ENCODE results near the gene ELFN2.

Gene ELFN2

GRCh38 chr22:37386441-37386840 lies 40.8 kb downstream of the ELFN2 start:
- H3K79me2 ChIP-seq (ENCODE audit: low read length), result no peaks in the 10 kb centered on the region
- no peak overlapping the region for H3K27ac ChIP-seq (ENCODE audit: low read length)
- TF ChIP-seq CTCF (IDR thresholded peaks at IDR 0.05; ENCODE audit: low read length) (no peak), EZH2phosphoT487 (IDR thresholded peaks at IDR 0.05; ENCODE audit: low read length) (no peak), EZH2 (optimal IDR thresholded peaks at IDR 0.05; ENCODE audit: low read depth, low read length) (no peak)
- no peaks in the 10 kb centered on the region for H4K20me1 ChIP-seq (ENCODE audit: insufficient read depth, low read length)
- H3K4me3 ChIP-seq (ENCODE audit: low read length), result no peak overlapping the region
- no peaks in the 10 kb centered on the region for H3K9me3 ChIP-seq (replicated peaks; ENCODE audit: insufficient read depth, low read length)
- no peak overlapping the region for H3K4me2 ChIP-seq (ENCODE audit: low read depth, low read length)
- no peak overlapping the region for H2AFZ ChIP-seq (ENCODE audit: low read length)
- H3K27me3 ChIP-seq (replicated peaks; ENCODE audit: insufficient read depth, low read length), result peaks cover 75% of the 10 kb centered on the region
- H3K4me1 ChIP-seq (ENCODE audit: low read length), result no peaks in the 10 kb centered on the region
- no peak overlapping the region for H3K9ac ChIP-seq (ENCODE audit: low read length)
- H3F3A ChIP-seq (ENCODE audit: insufficient read depth, low read length), result no peaks in the 10 kb centered on the region
- no peaks in the 10 kb centered on the region for H3K36me3 ChIP-seq (replicated peaks; ENCODE audit: insufficient read depth, low read length)
- no peak for DNase-seq
- H3K9me2 ChIP-seq (replicated peaks; ENCODE audit: insufficient read depth, low read length), result no peaks in the 10 kb centered on the region

DNA sequence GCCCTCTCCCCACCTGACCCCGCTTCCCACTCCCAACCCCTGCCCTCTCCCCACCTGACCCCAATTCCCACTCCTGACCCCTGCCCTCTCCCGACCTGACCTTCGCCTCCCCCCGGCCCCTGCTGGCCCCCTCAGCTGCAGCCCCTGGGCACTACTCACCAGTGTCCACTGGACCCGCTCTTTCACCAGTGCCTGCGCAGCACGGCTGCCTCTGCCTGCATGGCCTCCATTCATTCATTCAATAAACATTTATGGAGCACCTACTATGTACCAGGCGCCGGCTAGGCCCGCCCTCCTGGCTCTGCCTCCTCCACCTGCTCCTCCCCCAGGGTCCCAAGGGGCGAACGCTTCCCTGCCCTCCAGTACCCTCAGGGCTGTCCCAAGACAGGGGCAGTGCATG lies 42.6 kb downstream of the ELFN2 start:
- H3K27ac ChIP-seq (ENCODE audit: low read length), result no peak overlapping the region
- no peak overlapping the region for H3K4me2 ChIP-seq (ENCODE audit: low read depth, low read length)
- no peaks in the 10 kb centered on the region for H4K20me1 ChIP-seq (ENCODE audit: insufficient read depth, low read length)
- TF ChIP-seq EZH2phosphoT487 (IDR thresholded peaks at IDR 0.05; ENCODE audit: low read length), result no peak
- TF ChIP-seq EZH2 (optimal IDR thresholded peaks at IDR 0.05; ENCODE audit: low read depth, low read length), result no peak
- no peak for TF ChIP-seq CTCF (IDR thresholded peaks at IDR 0.05; ENCODE audit: low read length)
- no peak for DNase-seq
- H2AFZ ChIP-seq (ENCODE audit: low read length), result no peak overlapping the region
- no peaks in the 10 kb centered on the region for H3K9me3 ChIP-seq (replicated peaks; ENCODE audit: insufficient read depth, low read length)
- no peaks in the 10 kb centered on the region for H3K4me1 ChIP-seq (ENCODE audit: low read length)
- H3K9ac ChIP-seq (ENCODE audit: low read length), result no peak overlapping the region
- H3K27me3 ChIP-seq (replicated peaks; ENCODE audit: insufficient read depth, low read length), result peaks cover 79% of the 10 kb centered on the region
- H3F3A ChIP-seq (ENCODE audit: insufficient read depth, low read length), result no peaks in the 10 kb centered on the region
- H3K79me2 ChIP-seq (ENCODE audit: low read length), result no peaks in the 10 kb centered on the region
- H3K36me3 ChIP-seq (replicated peaks; ENCODE audit: insufficient read depth, low read length), result no peaks in the 10 kb centered on the region
- no peak overlapping the region for H3K4me3 ChIP-seq (ENCODE audit: low read length)
- no peaks in the 10 kb centered on the region for H3K9me2 ChIP-seq (replicated peaks; ENCODE audit: insufficient read depth, low read length)

- no peak for DNase-seq
- no peaks in the 10 kb centered on the region for H3K9me3 ChIP-seq (replicated peaks; ENCODE audit: insufficient read depth, low read length)
Measured at GRCh38 chr22:37383341-37383740, 43.9 kb downstream of the ELFN2 start.

More at GRCh38 chr22:37383341-37383740, 43.9 kb downstream of the ELFN2 start:
- Histone ChIP-seq H3K9me2 (replicated peaks; ENCODE audit: insufficient read depth, low read length) (no peaks in the 10 kb centered on the region), H3K4me1 (ENCODE audit: low read length) (peaks cover 8% of the 10 kb centered on the region), H2AFZ (ENCODE audit: low read length) (no peak overlapping the region), H3F3A (ENCODE audit: insufficient read depth, low read length) (no peaks in the 10 kb centered on the region), H3K36me3 (replicated peaks; ENCODE audit: insufficient read depth, low read length) (no peaks in the 10 kb centered on the region), H3K4me3 (ENCODE audit: low read length) (no peak overlapping the region), H3K79me2 (ENCODE audit: low read length) (no peaks in the 10 kb centered on the region), H3K27me3 (replicated peaks; ENCODE audit: insufficient read depth, low read length) (peaks cover 66% of the 10 kb centered on the region), H3K4me2 (ENCODE audit: low read depth, low read length) (no peak overlapping the region), H4K20me1 (ENCODE audit: insufficient read depth, low read length) (no peaks in the 10 kb centered on the region), H3K27ac (ENCODE audit: low read length) (no peak overlapping the region), H3K9ac (ENCODE audit: low read length) (no peak overlapping the region)
- TF ChIP-seq EZH2phosphoT487 (IDR thresholded peaks at IDR 0.05; ENCODE audit: low read length), result no peak
- TF ChIP-seq EZH2 (optimal IDR thresholded peaks at IDR 0.05; ENCODE audit: low read depth, low read length), result no peak
- TF ChIP-seq CTCF (IDR thresholded peaks at IDR 0.05; ENCODE audit: low read length), result no peak

All from MM.1S (cell line).